GM12873 (cell line): ENCODE results near the gene KHDRBS2.

Experiments
- CTCF ChIP-seq: IDR thresholded peaks from 2 replicates; pipeline ENCODE4 v1.5.1; 2012; ENCODE audit warnings: low read depth, mild to moderate bottlenecking, moderate library complexity, low read length, control low read depth; ENCODE audit not compliant: insufficient read depth; ENCODE audit errors: missing control alignments

Gene KHDRBS2

GRCh38 chr6:62086047-62086446 lies 200.0 kb downstream of the KHDRBS2 start:
- no peak for TF ChIP-seq CTCF

- TF ChIP-seq CTCF, result no peak
Observed at GRCh38 chr6:62075869-62076268, 210.2 kb downstream of the KHDRBS2 start.

GRCh38 chr6:62059901-62060300 lies 226.1 kb downstream of the KHDRBS2 start:
- no peak for TF ChIP-seq CTCF

GRCh38 chr6:62057300-62057699 lies 228.7 kb downstream of the KHDRBS2 start:
- no peak for TF ChIP-seq CTCF

GRCh38 chr6:62045502-62045901 lies 240.5 kb downstream of the KHDRBS2 start:
- TF ChIP-seq CTCF, result no peak

- no peak for TF ChIP-seq CTCF
Observed at GRCh38 chr6:62043084-62043483, 242.9 kb downstream of the KHDRBS2 start.

GRCh38 chr6:62042429-62042828 lies 243.6 kb downstream of the KHDRBS2 start:
- no peak for TF ChIP-seq CTCF
